H9 (cell line): Measurements from ENCODE around the gene SRGAP1. TPM values are rescaled to one million over a fixed set of nuclear protein-coding genes. Genes with fewer than 3 reads are reported as not detected.

Experiments used
- DNase-seq: peaks from one replicate; pipeline ENCODE4 v3.0.0-alpha.2; 2017
- H2AFZ ChIP-seq: one replicate; pipeline ENCODE4 v1.6.1; 2013; ENCODE audit warnings: mild to moderate bottlenecking, low read length, control low read depth, moderate library complexity
- H2AK5ac ChIP-seq: 2 replicates; pipeline ENCODE4 v1.6.1; 2013; ENCODE audit warnings: low read length, control low read depth, mixed read lengths; ENCODE audit not compliant: insufficient read length
- H2BK120ac ChIP-seq: one replicate; pipeline ENCODE4 v1.6.1; 2013; ENCODE audit warnings: low read depth, mild to moderate bottlenecking, low read length, control low read depth, inconsistent platforms; ENCODE audit not compliant: poor library complexity, severe bottlenecking
- H2BK12ac ChIP-seq: 2 replicates; pipeline ENCODE4 v1.6.1; 2013; ENCODE audit warnings: low read length, control low read depth, mixed read lengths, low read depth; ENCODE audit not compliant: insufficient read length
- H2BK15ac ChIP-seq: 2 replicates; pipeline ENCODE4 v1.6.1; 2013; ENCODE audit warnings: low read depth, low read length, control low read depth
- H2BK20ac ChIP-seq: one replicate; pipeline ENCODE4 v1.6.1; 2013; ENCODE audit warnings: low read depth, mild to moderate bottlenecking, low read length, control low read depth, inconsistent platforms; ENCODE audit not compliant: poor library complexity, severe bottlenecking
- H2BK5ac ChIP-seq: 2 replicates; pipeline ENCODE4 v1.6.1; 2013; ENCODE audit warnings: low read length, control low read depth, mixed read lengths; ENCODE audit not compliant: insufficient read length
- H3K14ac ChIP-seq: 2 replicates; pipeline ENCODE4 v1.6.1; 2013; ENCODE audit warnings: low read length, control low read depth; ENCODE audit not compliant: insufficient read depth
- H3K18ac ChIP-seq: 2 replicates; pipeline ENCODE4 v1.6.1; 2013; ENCODE audit warnings: low read depth, mild to moderate bottlenecking, mixed read lengths, low read length, control low read depth; ENCODE audit not compliant: insufficient read length
- H3K23ac ChIP-seq: 2 replicates; pipeline ENCODE4 v1.6.1; 2013; ENCODE audit warnings: low read length, control low read depth, mixed read lengths, low read depth; ENCODE audit not compliant: insufficient read length
- H3K23me2 ChIP-seq: 2 replicates; pipeline ENCODE4 v1.6.1; 2013; ENCODE audit warnings: low read depth, mild to moderate bottlenecking, mixed read lengths, low read length, control low read depth; ENCODE audit not compliant: insufficient read length, poor library complexity, severe bottlenecking
- H3K27ac ChIP-seq: 2 replicates; pipeline ENCODE4 v1.5.1; 2013; ENCODE audit warnings: low read length, control low read depth, mixed read lengths, low read depth; ENCODE audit not compliant: insufficient read length
- H3K27me3 ChIP-seq: 2 replicates; pipeline ENCODE4 v1.6.1; 2013; ENCODE audit warnings: low read length, control low read depth, inconsistent platforms; ENCODE audit not compliant: insufficient read depth
- H3K4ac ChIP-seq: 2 replicates; pipeline ENCODE4 v1.6.1; 2013; ENCODE audit warnings: low read depth, mild to moderate bottlenecking, control low read depth, inconsistent platforms, low read length, moderate library complexity
- H3K4me1 ChIP-seq: 2 replicates; pipeline ENCODE4 v1.6.1; 2013; ENCODE audit warnings: low read length, control low read depth, inconsistent platforms; ENCODE audit not compliant: insufficient read depth
- H3K4me2 ChIP-seq: 2 replicates; pipeline ENCODE4 v1.6.1; 2013; ENCODE audit warnings: low read length, control low read depth, mixed read lengths; ENCODE audit not compliant: insufficient read length, insufficient read depth
- H3K56ac ChIP-seq: 2 replicates; pipeline ENCODE4 v1.6.1; 2013; ENCODE audit warnings: low read depth, mild to moderate bottlenecking, mixed read lengths, low read length, control low read depth; ENCODE audit not compliant: insufficient read length
- H3K79me1 ChIP-seq: 2 replicates; pipeline ENCODE4 v1.6.1; 2013; ENCODE audit warnings: low read depth, mild to moderate bottlenecking, moderate library complexity, low read length, control low read depth, inconsistent platforms; ENCODE audit not compliant: insufficient read depth, poor library complexity, severe bottlenecking
- H3K79me2 ChIP-seq: 2 replicates; pipeline ENCODE4 v1.6.1; 2013; ENCODE audit warnings: low read length, control low read depth, inconsistent platforms; ENCODE audit not compliant: insufficient read depth
- H3K9ac ChIP-seq: 2 replicates; pipeline ENCODE4 v1.6.1; 2013; ENCODE audit warnings: low read length, control low read depth, mixed read lengths; ENCODE audit not compliant: insufficient read length; ENCODE audit errors: extremely low read depth
- H3K9me3 ChIP-seq: one replicate; pipeline ENCODE4 v1.6.1; 2013; ENCODE audit warnings: low read depth, low read length, inconsistent platforms; ENCODE audit not compliant: control insufficient read depth
- H3T11ph ChIP-seq: one replicate; pipeline ENCODE4 v1.6.1; 2013; ENCODE audit warnings: mild to moderate bottlenecking, low read length, control low read depth, inconsistent platforms
- H4K20me1 ChIP-seq: one replicate; pipeline ENCODE4 v1.6.1; 2013; ENCODE audit not compliant: control insufficient read depth, insufficient read length, insufficient read depth
- H4K5ac ChIP-seq: 2 replicates; pipeline ENCODE4 v1.6.1; 2013; ENCODE audit warnings: low read depth, mild to moderate bottlenecking, mixed read lengths, low read length, control low read depth; ENCODE audit not compliant: insufficient read length
- H4K8ac ChIP-seq: replicated peaks from 2 replicates; pipeline ENCODE4 v1.6.1; 2013; ENCODE audit warnings: low read length, control low read depth, mixed read lengths, low read depth; ENCODE audit not compliant: insufficient read length
- H4K91ac ChIP-seq: 2 replicates; pipeline ENCODE4 v1.6.1; 2013; ENCODE audit warnings: low read depth, mild to moderate bottlenecking, moderate library complexity, mixed read lengths, low read length, control low read depth; ENCODE audit not compliant: insufficient read length
- H3K27ac Mint-ChIP-seq, 3 experiments: 2 replicates in 2 of 3; 3 replicates in 1 of 3; pipeline ENCODE4 v1.8.0; 2020 to 2021; ENCODE audit warnings: mixed read lengths in 3 of 3, mild to moderate bottlenecking in 1 of 3, moderate library complexity in 1 of 3
- H3K27me3 Mint-ChIP-seq: 2 replicates; pipeline ENCODE4 v1.8.0; 2021; ENCODE audit warnings: low read depth, mild to moderate bottlenecking, moderate library complexity, mixed read lengths
- H3K36me3 Mint-ChIP-seq, 3 experiments: 2 replicates in 2 of 3; 3 replicates in 1 of 3; pipeline ENCODE4 v1.8.0; 2020 to 2021; ENCODE audit warnings: low read depth in 3 of 3, mixed read lengths in 3 of 3; ENCODE audit not compliant: insufficient read depth in 1 of 3
- H3K4me1 Mint-ChIP-seq, 2 experiments: 2 replicates each; pipeline ENCODE4 v1.8.0; 2020; ENCODE audit warnings: mixed read lengths in 2 of 2
- H3K4me3 Mint-ChIP-seq, 2 experiments: 2 replicates in 1 of 2; 3 replicates in 1 of 2; pipeline ENCODE4 v1.8.0; 2020 to 2021; ENCODE audit warnings: mild to moderate bottlenecking in 2 of 2, mixed read lengths in 2 of 2, moderate library complexity in 1 of 2
- H3K9me3 Mint-ChIP-seq, 2 experiments: 2 replicates in 1 of 2; 3 replicates in 1 of 2; pipeline ENCODE4 v1.8.0; 2020; ENCODE audit warnings: mild to moderate bottlenecking in 2 of 2, mixed read lengths in 2 of 2, moderate library complexity in 1 of 2
- WGBS: extraction: QIAGEN DNeasy Blood & Tissue Kit; methylation state at CpG from one replicate; pipeline ENCODE4 v1.1.7; 2013; ENCODE audit warnings: missing lambda C conversion rate, low lambda C conversion rate, mixed read lengths; ENCODE audit not compliant: insufficient read length; ENCODE audit errors: extremely low coverage; 5-methylcytosine and 5-hydroxymethylcytosine counted together
- total RNA-seq: library from RNA; stranded (reverse); gene quantifications from 2 replicates; pipeline ENCODE4 v1.2.1, GENCODE V29; 2021
- TF ChIP-seq, protein P1 (sequence below): fragments of 200-600 bp; sonication (generic); conservative IDR thresholded peaks from 3 replicates; pipeline ENCODE4 v1.8.0; 2021; ENCODE audit warnings: antibody characterized with exemption, mild to moderate bottlenecking

SRGAP1 gene
- total RNA-seq, 1 experiment from 2014 or later = 4.8 TPM

DNA sequence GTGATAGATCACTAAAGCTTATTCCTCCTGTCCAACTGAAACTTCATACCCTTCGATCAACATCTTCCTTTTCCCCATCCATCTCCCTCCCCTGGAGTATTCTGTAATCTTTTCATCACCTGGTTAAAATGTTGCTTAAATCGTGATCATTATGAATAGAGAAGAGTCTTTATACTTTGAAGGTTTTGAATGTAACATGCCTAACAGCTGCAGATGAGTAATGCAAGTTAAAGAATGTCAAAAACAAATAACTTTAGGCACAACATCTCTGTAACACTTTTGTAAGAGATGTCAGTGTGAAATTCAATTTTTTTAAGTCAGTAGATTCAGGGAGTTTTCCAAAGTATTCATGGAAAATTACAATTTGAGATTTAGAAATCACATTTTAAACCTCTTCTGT lies 39.8 kb upstream of the SRGAP1 start:
- no peak overlapping the region for H3K14ac ChIP-seq
- Mint-ChIP-seq H3K9me3 (no peaks in the 10 kb centered on the region), H3K4me3 (no peak overlapping the region), H3K4me1 (no peaks in the 10 kb centered on the region), H3K27ac (no peak overlapping the region), H3K27me3 (no peaks in the 10 kb centered on the region), H3K36me3 (peaks cover 0 to 4% (median 3%) of the 10 kb centered on the region in 3 experiments; a peak in 1 of 7 replicates)
- no peak overlapping the region for H3K4me2 ChIP-seq
- no peak overlapping the region for H3K4ac ChIP-seq
- no peak overlapping the region for H4K91ac ChIP-seq
- H3K56ac ChIP-seq = no peak overlapping the region
- DNase-seq = no peak
- WGBS = no CpG with 5 or more reads among the region's 2 CpGs
- no peak overlapping the region for H2BK20ac ChIP-seq
- no peak overlapping the region for H4K8ac ChIP-seq
- no peak overlapping the region for H2AK5ac ChIP-seq
- H3T11ph ChIP-seq = no peak overlapping the region
- no peak overlapping the region for H2BK12ac ChIP-seq
- H3K18ac ChIP-seq = no peak overlapping the region
- H3K23me2 ChIP-seq = no peaks in the 10 kb centered on the region
- TF ChIP-seq, protein P1, sequence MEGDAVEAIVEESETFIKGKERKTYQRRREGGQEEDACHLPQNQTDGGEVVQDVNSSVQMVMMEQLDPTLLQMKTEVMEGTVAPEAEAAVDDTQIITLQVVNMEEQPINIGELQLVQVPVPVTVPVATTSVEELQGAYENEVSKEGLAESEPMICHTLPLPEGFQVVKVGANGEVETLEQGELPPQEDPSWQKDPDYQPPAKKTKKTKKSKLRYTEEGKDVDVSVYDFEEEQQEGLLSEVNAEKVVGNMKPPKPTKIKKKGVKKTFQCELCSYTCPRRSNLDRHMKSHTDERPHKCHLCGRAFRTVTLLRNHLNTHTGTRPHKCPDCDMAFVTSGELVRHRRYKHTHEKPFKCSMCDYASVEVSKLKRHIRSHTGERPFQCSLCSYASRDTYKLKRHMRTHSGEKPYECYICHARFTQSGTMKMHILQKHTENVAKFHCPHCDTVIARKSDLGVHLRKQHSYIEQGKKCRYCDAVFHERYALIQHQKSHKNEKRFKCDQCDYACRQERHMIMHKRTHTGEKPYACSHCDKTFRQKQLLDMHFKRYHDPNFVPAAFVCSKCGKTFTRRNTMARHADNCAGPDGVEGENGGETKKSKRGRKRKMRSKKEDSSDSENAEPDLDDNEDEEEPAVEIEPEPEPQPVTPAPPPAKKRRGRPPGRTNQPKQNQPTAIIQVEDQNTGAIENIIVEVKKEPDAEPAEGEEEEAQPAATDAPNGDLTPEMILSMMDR = no peak
- H3K27me3 ChIP-seq = no peaks in the 10 kb centered on the region
- no peak overlapping the region for H2BK5ac ChIP-seq
- no peak overlapping the region for H3K27ac ChIP-seq
- no peak overlapping the region for H2BK120ac ChIP-seq
- no peak overlapping the region for H3K9ac ChIP-seq
- no peaks in the 10 kb centered on the region for H3K9me3 ChIP-seq
- no peaks in the 10 kb centered on the region for H3K79me1 ChIP-seq
- H2AFZ ChIP-seq = no peak overlapping the region
- H2BK15ac ChIP-seq = no peak overlapping the region
- no peak overlapping the region for H3K23ac ChIP-seq
- no peaks in the 10 kb centered on the region for H3K4me1 ChIP-seq
- no peaks in the 10 kb centered on the region for H4K20me1 ChIP-seq
- H3K79me2 ChIP-seq = no peaks in the 10 kb centered on the region
- no peak overlapping the region for H4K5ac ChIP-seq
